ENCODE measurements around the gene PITPNC1.

- TF ChIP-seq, protein P1, sequence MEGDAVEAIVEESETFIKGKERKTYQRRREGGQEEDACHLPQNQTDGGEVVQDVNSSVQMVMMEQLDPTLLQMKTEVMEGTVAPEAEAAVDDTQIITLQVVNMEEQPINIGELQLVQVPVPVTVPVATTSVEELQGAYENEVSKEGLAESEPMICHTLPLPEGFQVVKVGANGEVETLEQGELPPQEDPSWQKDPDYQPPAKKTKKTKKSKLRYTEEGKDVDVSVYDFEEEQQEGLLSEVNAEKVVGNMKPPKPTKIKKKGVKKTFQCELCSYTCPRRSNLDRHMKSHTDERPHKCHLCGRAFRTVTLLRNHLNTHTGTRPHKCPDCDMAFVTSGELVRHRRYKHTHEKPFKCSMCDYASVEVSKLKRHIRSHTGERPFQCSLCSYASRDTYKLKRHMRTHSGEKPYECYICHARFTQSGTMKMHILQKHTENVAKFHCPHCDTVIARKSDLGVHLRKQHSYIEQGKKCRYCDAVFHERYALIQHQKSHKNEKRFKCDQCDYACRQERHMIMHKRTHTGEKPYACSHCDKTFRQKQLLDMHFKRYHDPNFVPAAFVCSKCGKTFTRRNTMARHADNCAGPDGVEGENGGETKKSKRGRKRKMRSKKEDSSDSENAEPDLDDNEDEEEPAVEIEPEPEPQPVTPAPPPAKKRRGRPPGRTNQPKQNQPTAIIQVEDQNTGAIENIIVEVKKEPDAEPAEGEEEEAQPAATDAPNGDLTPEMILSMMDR (IDR thresholded peaks at IDR 0.05; ENCODE audit: extremely low read depth in 1 of 2, insufficient read depth in 1 of 2, low read depth in 1 of 2, low read length in 2 of 2): no peak
- no peak for TF ChIP-seq MYC (IDR thresholded peaks at IDR 0.05; ENCODE audit: low read depth, low read length)
- TF ChIP-seq POLR2AphosphoS5 (IDR thresholded peaks at IDR 0.05; ENCODE audit: insufficient read depth, low read depth, low read length): no peak
- TF ChIP-seq POLR2A (IDR thresholded peaks at IDR 0.05; ENCODE audit: low read depth, low read length): no peak
- TF ChIP-seq, protein P2, sequence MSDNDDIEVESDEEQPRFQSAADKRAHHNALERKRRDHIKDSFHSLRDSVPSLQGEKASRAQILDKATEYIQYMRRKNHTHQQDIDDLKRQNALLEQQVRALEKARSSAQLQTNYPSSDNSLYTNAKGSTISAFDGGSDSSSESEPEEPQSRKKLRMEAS (IDR thresholded peaks at IDR 0.05; ENCODE audit: insufficient read depth, insufficient read length): no peak
Observed at GRCh38 chr17:67353929-67354574, 23.0 kb upstream of the PITPNC1 start.

Data from endothelial cell of umbilical vein (primary cell).